ENCODE measurements around the gene GSTP1. TPM values are rescaled to one million over a fixed set of nuclear protein-coding genes. Genes with fewer than 3 reads are reported as not detected.
A peak's percentile ranks its signal among the peaks of the same experiment; 100 is the strongest.

Gene GSTP1
- total and polyA plus RNA-seq, 2 of the 8 experiments (the other 6 are each of a cell fraction or from before 2014, with no cell fraction given): 1,454 to 3,329 TPM

- H2AK5ac ChIP-seq (ENCODE audit: low read depth, low read length): no peak overlapping the region
Measured at GRCh38 chr11:67631411-67631810, 47.8 kb downstream of the GSTP1 start.

More at GRCh38 chr11:67631411-67631810, 47.8 kb downstream of the GSTP1 start:
- H3K27ac ChIP-seq (ENCODE audit: low read depth, low read length): no peak overlapping the region
- peak overlapping the region; percentile 37 to 83; a peak in 3 of 4 replicates for H3K4me2 ChIP-seq (ENCODE audit: insufficient read depth in 1 of 2, low read depth in 2 of 2, low read length in 2 of 2)
- H4K20me1 ChIP-seq (replicated peaks in 1 of 2; ENCODE audit: control insufficient read depth in 1 of 2, insufficient read depth in 2 of 2, low read length in 2 of 2): no peaks in the 10 kb centered on the region
- DNase-seq (ENCODE audit: low read depth in 1 of 2, low spot score in 2 of 2): no peak
- H2BK120ac ChIP-seq (replicated peaks; ENCODE audit: low read depth, low read length): no peak overlapping the region
- peaks cover 0 to 29% (median 18%) of the 10 kb centered on the region in 4 experiments; a peak in 6 of 7 replicates for H3K4me1 ChIP-seq (replicated peaks in 1 of 4; ENCODE audit: control insufficient read depth in 3 of 4, insufficient read depth in 4 of 4, low read length in 3 of 4)
- TF ChIP-seq RXRA (IDR thresholded peaks at IDR 0.05; ENCODE audit: insufficient read depth, low read depth, low read length) (no peak), SP4 (IDR thresholded peaks at IDR 0.05; ENCODE audit: low read length) (0 out of 2 replicates have a peak, but pooled peaks have one; percentile 30), SIX5 (IDR thresholded peaks at IDR 0.05; ENCODE audit: low read depth, low read length) (no peak)
- no peak overlapping the region for H3K23ac ChIP-seq (ENCODE audit: insufficient read length)
- peaks cover 2% of the 10 kb centered on the region; the same call in 1 of the 2 replicates for H3K23me2 ChIP-seq (ENCODE audit: low read depth, low read length)
- H3K79me1 ChIP-seq (ENCODE audit: low read depth, low read length): no peaks in the 10 kb centered on the region
- CTCF ChIA-PET (ENCODE audit: partially characterized antibody): interaction anchor here (0.9 to 10.1 kb wide), 12 partner anchors 9 to 161 kb away, joined by 3 to 117 read pairs (median 6); partner anchors contain the start of gene TBX10
- H2BK12ac ChIP-seq (ENCODE audit: low read depth, low read length): 0 out of 2 replicates have a peak overlapping the region, but pooled peaks have one; percentile 42
- H3K27me3 ChIP-seq (replicated peaks in 1 of 4; ENCODE audit: control insufficient read depth in 3 of 4, extremely low read depth in 1 of 4, insufficient read depth in 3 of 4, low read length in 3 of 4): no peaks in the 10 kb centered on the region; a peak in 1 of 7 replicates
- H3K79me2 ChIP-seq (ENCODE audit: control insufficient read depth in 1 of 2, insufficient read depth in 2 of 2, low read length in 2 of 2): no peaks in the 10 kb centered on the region
- peaks cover 0 to 1% (median 0%) of the 10 kb centered on the region in 4 experiments; a peak in 1 of 8 replicates for H3K36me3 ChIP-seq (ENCODE audit: control insufficient read depth in 2 of 4, insufficient read depth in 4 of 4, low read length in 3 of 4)
- H3K9me3 ChIP-seq (ENCODE audit: insufficient read depth in 2 of 2, low read depth in 1 of 2, low read length in 1 of 2): no peaks in the 10 kb centered on the region
- no peak overlapping the region for H3K14ac ChIP-seq (ENCODE audit: insufficient read length)
- no peak overlapping the region for H2BK15ac ChIP-seq (ENCODE audit: low read length)
- H3K9ac ChIP-seq (replicated peaks in 1 of 4; ENCODE audit: extremely low read depth in 1 of 4, low read depth in 3 of 4, low read length in 3 of 4): peak overlapping the region in 1 of 4 experiments; percentile 16; a peak in 2 of 7 replicates
- H4K8ac ChIP-seq (ENCODE audit: extremely low read depth, insufficient read depth, low read length): no peak overlapping the region; the same call in 1 of the 2 replicates
- H3K4ac ChIP-seq (replicated peaks; ENCODE audit: insufficient read length, low read depth, low read length): peak overlapping the region; percentile 80
- no peak overlapping the region; the same call in 1 of the 2 replicates for H2BK5ac ChIP-seq (ENCODE audit: low read depth, low read length)
- no peak overlapping the region for H2AFZ ChIP-seq (ENCODE audit: low read length)
- H3K18ac ChIP-seq (ENCODE audit: extremely low read depth, low read length): no peak overlapping the region
- H2BK20ac ChIP-seq (ENCODE audit: low read length): no peak overlapping the region
- peak overlapping the region in 1 of 4 experiments; percentile 84; a peak in 1 of 8 replicates for H3K4me3 ChIP-seq (ENCODE audit: extremely low read depth in 1 of 4, insufficient read depth in 2 of 4, low read depth in 3 of 4, low read length in 4 of 4)
- H4K91ac ChIP-seq (replicated peaks; ENCODE audit: insufficient read length, low read length): no peak overlapping the region
- WGBS, 2 experiments (ENCODE audit: extremely low coverage in 1 of 2, insufficient coverage in 1 of 2, insufficient read length in 1 of 2, insufficient replicate concordance in 2 of 2, low coverage in 1 of 2, low lambda C conversion rate in 2 of 2, missing lambda C conversion rate in 1 of 2): 80% methylated on average over 7 of the region's 7 CpGs; no CpG with 5 or more reads in 1 of the 2 experiments
- no peak for FAIRE-seq
- H3K56ac ChIP-seq (replicated peaks; ENCODE audit: insufficient read length, low read depth, low read length): no peak overlapping the region
- POLR2A ChIA-PET (ENCODE audit: partially characterized antibody): interaction anchor here (0.8 to 11.7 kb wide), 2 partner anchors 14 to 23 kb away, joined by 3 to 194 read pairs; no protein-coding TSS in a partner anchor
- no peak overlapping the region for H4K5ac ChIP-seq (ENCODE audit: insufficient read length, low read depth, low read length)
